ENCODE results near the gene TLR6.

The TLR6 gene

DNA sequence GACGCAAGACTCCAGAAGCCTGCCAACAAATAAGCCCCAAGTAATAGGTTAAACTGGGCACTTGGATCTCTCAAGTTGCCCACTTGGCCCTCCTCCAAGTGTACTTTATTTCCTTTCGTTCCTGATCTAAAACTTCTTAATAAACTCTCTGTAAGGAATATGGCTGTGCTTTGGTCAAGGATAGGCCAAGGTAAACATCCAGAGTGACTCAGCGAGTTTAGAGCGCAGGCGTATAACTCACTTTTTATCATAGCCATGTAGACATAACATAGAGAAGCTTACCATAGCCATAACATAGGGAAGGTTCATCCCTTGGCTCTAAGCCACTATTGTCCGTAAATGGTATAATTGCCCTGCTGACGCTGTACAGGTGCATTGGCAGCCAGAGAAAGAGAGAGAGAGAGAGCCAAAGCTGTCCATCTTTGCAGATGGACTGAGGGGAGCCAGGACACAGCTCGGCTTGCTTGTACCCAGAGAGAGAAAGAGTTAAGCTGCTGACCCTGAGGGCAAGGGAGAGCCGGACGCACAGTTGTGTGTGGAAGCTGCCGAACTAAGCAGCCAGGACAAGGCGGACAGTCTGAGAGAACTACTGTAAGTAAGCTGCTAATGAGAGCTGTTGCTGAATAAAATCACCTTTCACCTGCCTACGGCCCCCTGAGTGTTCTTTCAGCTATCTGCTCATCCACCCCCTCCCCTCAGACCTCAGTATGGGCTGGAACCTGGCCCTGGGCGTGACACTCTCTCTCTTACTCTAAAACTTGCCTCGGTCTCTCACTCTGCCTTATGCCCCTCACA, 53.9 kb downstream of the TLR6 start:
- peak; percentile 37 for DNase-seq (ENCODE audit: low read depth)
- TF ChIP-seq POLR2A (IDR thresholded peaks at IDR 0.05; ENCODE audit: extremely low read depth, insufficient read length) (no peak), MYC (IDR thresholded peaks at IDR 0.05; ENCODE audit: low read depth, low read length) (no peak)
- TF ChIP-seq, protein P1, sequence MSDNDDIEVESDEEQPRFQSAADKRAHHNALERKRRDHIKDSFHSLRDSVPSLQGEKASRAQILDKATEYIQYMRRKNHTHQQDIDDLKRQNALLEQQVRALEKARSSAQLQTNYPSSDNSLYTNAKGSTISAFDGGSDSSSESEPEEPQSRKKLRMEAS (IDR thresholded peaks at IDR 0.05; ENCODE audit: low read depth, low read length) = no peak
- TF ChIP-seq, protein P2, sequence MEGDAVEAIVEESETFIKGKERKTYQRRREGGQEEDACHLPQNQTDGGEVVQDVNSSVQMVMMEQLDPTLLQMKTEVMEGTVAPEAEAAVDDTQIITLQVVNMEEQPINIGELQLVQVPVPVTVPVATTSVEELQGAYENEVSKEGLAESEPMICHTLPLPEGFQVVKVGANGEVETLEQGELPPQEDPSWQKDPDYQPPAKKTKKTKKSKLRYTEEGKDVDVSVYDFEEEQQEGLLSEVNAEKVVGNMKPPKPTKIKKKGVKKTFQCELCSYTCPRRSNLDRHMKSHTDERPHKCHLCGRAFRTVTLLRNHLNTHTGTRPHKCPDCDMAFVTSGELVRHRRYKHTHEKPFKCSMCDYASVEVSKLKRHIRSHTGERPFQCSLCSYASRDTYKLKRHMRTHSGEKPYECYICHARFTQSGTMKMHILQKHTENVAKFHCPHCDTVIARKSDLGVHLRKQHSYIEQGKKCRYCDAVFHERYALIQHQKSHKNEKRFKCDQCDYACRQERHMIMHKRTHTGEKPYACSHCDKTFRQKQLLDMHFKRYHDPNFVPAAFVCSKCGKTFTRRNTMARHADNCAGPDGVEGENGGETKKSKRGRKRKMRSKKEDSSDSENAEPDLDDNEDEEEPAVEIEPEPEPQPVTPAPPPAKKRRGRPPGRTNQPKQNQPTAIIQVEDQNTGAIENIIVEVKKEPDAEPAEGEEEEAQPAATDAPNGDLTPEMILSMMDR (IDR thresholded peaks at IDR 0.05; ENCODE audit: low read depth, low read length) = no peak
- H3K4me3 ChIP-seq (ENCODE audit: low read depth, low read length) = no peak overlapping the region

DNA sequence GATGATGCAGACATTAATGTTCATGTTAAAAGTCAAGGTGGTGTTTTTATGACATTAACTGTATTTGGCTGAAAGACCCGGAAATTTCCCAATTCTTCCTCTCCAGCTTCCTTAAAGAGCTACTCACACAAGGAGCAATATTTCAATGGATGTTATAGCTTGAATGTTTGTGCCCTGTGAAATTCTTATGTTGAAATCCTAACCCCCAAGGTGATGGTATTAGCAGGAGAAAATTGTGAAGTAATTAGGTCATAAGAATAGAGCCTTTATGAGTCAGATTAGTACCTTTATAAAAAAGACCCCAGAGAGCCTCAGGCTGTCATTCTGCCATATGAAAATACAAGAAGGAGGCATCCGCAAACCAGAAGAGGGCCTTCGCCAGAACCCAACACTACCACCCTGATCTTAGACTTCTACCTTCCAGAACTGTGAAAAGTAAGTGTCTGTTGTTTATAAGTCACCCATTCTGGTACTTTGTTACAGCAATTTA, 55.6 kb downstream of the TLR6 start:
- no peak for DNase-seq (ENCODE audit: low read depth)
- TF ChIP-seq, protein P1 (IDR thresholded peaks at IDR 0.05; ENCODE audit: low read depth, low read length) = no peak
- TF ChIP-seq, protein P2 (IDR thresholded peaks at IDR 0.05; ENCODE audit: low read depth, low read length) = no peak
- TF ChIP-seq MYC (IDR thresholded peaks at IDR 0.05; ENCODE audit: low read depth, low read length) = no peak
- no peak for TF ChIP-seq POLR2A (IDR thresholded peaks at IDR 0.05; ENCODE audit: extremely low read depth, insufficient read length)
- no peak overlapping the region for H3K4me3 ChIP-seq (ENCODE audit: low read depth, low read length)

DNA sequence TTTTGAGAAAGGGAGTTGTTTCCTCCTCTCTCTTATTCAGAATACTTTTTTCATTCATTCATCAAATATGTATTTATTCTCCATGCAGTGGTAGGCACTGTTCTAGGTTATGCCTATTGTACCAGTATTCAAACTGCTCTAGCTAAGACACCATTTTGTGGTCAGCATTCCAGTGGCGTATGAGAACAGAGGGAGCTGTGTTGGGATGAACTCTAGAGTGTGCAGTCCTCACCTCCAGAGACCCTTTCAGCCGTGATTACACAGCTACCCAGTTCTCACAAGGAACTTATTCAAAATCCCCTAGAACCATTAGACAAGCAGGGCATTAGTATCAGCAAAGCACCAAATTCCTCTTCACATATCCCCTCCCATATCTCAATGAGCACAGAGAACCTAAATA, 56.3 kb downstream of the TLR6 start:
- no peak overlapping the region for H3K4me3 ChIP-seq (ENCODE audit: low read depth, low read length)
- TF ChIP-seq POLR2A (IDR thresholded peaks at IDR 0.05; ENCODE audit: extremely low read depth, insufficient read length) (no peak), MYC (IDR thresholded peaks at IDR 0.05; ENCODE audit: low read depth, low read length) (no peak)
- TF ChIP-seq, protein P2 (IDR thresholded peaks at IDR 0.05; ENCODE audit: low read depth, low read length) = no peak
- TF ChIP-seq, protein P1 (IDR thresholded peaks at IDR 0.05; ENCODE audit: low read depth, low read length) = no peak
- DNase-seq (ENCODE audit: low read depth) = no peak

DNA sequence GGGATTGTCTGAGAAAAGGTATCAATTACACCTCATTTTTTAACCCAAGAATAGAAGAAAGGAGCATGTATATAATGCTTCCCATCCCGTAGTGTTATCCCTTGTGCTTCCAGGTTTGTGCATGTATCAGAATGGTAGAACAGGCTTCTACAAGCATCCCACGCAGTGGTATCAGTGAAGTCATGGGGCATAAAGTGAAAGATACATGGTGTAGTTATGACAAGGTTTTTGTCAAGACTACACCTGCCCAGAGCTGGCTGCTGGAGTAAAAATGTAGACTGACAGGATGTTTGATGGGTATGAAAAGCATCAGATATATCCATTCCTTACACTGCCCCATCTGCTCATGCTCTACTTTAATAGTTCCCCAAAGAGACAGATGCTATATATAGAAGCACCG, 61.5 kb downstream of the TLR6 start:
- TF ChIP-seq, protein P2 (IDR thresholded peaks at IDR 0.05; ENCODE audit: low read depth, low read length) = no peak
- TF ChIP-seq MYC (IDR thresholded peaks at IDR 0.05; ENCODE audit: low read depth, low read length) (no peak), POLR2A (IDR thresholded peaks at IDR 0.05; ENCODE audit: extremely low read depth, insufficient read length) (no peak)
- TF ChIP-seq, protein P1 (IDR thresholded peaks at IDR 0.05; ENCODE audit: low read depth, low read length) = no peak
- no peak overlapping the region for H3K4me3 ChIP-seq (ENCODE audit: low read depth, low read length)
- no peak for DNase-seq (ENCODE audit: low read depth)

DNA sequence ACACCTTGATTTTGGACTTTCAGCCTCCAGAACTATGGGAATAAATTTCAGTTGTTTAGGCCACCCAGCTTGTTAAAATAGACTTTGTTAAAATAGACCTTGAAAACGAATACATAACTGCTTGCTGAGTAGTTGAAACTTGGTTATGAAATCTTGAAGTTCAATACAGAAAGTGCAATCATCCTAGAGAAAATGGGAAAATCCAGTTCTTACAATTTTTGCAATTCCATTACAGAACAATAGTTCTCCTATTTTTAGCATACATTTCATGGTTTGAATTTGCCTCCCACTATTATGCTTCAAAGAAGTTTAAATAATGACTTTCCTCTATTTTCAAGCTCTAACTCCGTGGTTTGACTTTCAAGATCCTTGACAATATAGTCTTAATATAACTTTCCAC, 62.6 kb downstream of the TLR6 start:
- TF ChIP-seq, protein P1 (IDR thresholded peaks at IDR 0.05; ENCODE audit: low read depth, low read length) = no peak
- TF ChIP-seq POLR2A (IDR thresholded peaks at IDR 0.05; ENCODE audit: extremely low read depth, insufficient read length) (no peak), MYC (IDR thresholded peaks at IDR 0.05; ENCODE audit: low read depth, low read length) (no peak)
- TF ChIP-seq, protein P2 (IDR thresholded peaks at IDR 0.05; ENCODE audit: low read depth, low read length) = no peak
- DNase-seq (ENCODE audit: low read depth) = no peak
- H3K4me3 ChIP-seq (ENCODE audit: low read depth, low read length) = no peak overlapping the region
